Stimulated activated CD8-positive, alpha-beta memory T cell treated with anti-CD3 and anti-CD28 coated beads, Interleukin-15, amount 100 ng/mL, for 24 hours (primary cell): Measurements from ENCODE around the gene CDK2AP2.
"Not testable (repeated sequence)": the region's sequence is repeated elsewhere in the genome, so short reads cannot be mapped to it uniquely, and the experiment has no call there.

Source experiments
- DNase-seq: peaks from one replicate; pipeline ENCODE4 v3.0.0-alpha.2; 2020; ENCODE audit warnings: low read depth

CDK2AP2 gene

DNA sequence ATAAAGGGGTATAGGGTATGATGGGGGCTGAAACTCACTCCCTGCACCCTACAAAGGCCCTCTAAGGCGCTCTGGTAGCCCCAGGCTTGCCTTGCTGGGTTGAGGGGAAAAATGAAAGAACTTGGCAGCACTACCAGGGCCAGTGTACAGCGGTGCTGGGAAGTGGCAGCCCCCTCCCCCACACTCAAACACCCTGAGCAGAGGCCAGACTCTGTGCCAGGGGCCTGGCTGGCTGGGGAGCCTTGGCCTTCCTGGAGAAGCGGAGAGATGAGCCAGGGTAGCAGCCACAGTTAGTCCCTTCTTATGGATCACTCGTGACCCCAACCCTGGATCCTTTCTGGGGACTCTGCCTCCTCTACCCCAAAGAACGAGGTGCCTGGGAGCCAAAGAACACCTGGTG is 41.6 kb downstream of the CDK2AP2 start:
- no peak for DNase-seq

DNA sequence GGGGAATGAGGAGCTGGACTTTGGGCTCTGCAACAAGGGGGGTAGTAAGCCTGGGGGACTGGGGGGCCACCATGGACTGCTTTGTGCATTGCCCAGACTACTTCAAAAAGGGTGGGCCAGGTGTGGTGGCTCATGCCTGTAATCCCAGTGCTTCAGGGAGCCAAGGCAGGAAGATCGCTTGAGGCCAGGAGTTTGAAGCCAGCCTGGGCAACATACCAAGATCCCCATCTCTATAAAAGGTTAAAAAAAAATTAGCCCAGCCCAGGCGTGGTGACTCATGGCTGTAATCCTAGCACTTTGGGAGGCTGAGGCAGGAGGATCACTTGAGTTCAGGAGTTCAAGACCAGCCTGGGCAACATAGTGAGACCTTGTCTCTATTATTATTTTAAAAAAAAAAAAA is 42.4 kb downstream of the CDK2AP2 start:
- DNase-seq: not testable (repeated sequence)

DNA sequence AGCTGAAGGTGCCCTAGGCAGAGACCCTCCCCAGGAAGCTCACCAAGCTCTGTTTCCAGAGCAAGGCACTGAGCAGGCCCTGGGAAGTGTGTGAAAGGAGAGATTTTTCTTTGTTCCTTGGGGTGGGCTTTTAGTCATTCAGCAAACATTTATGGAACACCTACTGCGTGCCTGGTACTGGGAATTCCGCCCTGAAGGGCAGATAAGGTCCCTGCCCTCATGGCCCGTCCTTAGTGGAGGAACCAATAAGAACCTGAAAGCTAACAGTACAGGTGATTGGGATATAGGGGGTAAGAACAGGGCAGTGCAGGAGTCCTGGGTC is 42.8 kb downstream of the CDK2AP2 start:
- DNase-seq: no peak

GRCh38 chr11:67464411-67465188 is 43.4 kb downstream of the CDK2AP2 start:
- peak; percentile 80 for DNase-seq

GRCh38 chr11:67463680-67464410 is 44.1 kb downstream of the CDK2AP2 start:
- DNase-seq: no peak

- DNase-seq: no peak
These were observed 44.8 kb downstream of the CDK2AP2 start for GRCh38 chr11:67463186-67463585.

DNA sequence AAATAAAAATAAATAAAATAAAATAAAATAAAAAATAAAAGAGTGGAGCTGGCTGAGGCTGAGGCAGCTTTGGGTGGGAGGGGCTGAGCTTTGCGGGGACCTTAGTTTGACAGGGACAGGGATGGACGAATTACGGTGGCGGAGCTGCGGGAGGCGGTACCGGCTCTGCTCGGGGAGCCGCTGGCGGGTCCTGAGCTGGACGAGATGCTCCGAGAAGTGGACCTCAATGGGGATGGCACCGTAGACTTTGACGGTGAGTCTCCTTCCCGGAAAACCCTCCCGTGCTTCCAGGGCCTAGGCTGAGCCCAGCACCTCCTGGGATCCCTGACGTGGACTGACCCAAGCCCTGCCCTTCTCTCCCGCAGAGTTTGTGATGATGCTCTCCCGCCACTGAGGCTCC is 49.7 kb downstream of the CDK2AP2 start:
- no peak for DNase-seq

DNA sequence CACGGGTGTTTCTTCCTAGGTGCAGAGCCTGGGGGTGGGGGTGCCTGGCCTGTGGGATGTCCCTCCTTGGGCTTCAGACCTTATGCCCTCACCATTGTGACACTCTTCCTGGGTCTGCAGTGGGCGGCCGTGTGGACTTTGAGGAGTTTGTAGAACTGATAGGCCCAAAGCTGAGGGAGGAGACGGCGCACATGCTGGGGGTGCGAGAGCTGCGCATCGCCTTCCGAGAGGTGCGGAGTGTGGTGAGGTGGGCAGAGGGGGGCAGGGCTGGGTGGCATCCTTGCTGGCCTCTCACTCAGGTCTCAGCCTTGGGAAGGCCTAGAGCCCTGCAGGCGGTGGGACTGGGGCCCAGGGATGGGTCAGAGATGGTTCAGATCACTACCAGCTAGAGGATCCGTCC is 50.5 kb downstream of the CDK2AP2 start:
- DNase-seq: no peak
